TTC549 (cell line): ENCODE measurements around the gene RPH3AL.

Source experiments
- FAIRE-seq: peaks from 2 replicates; lab custom pipeline; 2012; peaks lifted over from hg19 to GRCh38; lab: Jason Lieb, UNC

RPH3AL gene

DNA sequence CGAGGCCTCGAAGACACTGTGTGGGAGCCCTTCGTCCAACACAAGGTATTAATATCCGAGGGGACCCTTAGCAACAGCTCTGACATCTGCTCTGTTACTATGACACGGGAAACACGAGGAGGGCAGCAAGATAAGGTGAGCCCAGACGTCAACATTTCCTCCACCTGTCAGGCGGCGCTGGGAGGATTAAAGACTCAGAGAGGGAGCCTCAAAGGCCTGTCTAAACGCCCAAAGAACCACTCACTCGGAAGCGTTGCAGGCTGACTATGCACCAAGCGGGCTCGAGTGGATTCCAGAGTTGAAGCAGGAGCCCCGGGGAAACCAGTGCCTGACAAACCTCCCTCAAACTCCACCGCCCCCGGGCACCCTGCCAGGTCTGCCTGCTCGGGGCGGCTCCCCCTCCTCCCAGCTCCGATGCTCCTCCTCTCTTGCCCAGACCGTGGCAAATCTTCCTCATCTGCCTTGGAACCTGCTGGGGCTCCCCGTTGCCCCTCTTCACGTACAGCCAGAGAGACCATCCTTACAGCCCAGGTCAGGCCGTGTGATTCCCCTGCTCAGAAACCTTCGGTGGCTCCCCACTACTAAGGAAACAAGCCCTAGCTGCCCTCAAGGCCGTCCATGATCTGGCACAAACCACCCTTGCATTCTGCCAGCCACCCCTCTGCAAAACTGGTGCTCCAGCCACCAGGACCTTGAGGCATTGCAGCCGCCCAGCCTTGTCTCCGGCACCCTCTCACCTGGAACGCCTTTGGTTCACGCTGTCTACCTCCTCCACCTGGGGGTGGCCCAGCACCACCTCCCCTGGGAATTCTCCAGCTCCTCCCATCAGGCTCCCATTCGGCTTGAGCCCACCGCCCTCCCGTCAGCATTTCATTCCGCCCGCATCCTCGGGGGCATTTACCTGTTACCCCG is 16.2 kb downstream of the RPH3AL start:
- FAIRE-seq, result no peak

DNA sequence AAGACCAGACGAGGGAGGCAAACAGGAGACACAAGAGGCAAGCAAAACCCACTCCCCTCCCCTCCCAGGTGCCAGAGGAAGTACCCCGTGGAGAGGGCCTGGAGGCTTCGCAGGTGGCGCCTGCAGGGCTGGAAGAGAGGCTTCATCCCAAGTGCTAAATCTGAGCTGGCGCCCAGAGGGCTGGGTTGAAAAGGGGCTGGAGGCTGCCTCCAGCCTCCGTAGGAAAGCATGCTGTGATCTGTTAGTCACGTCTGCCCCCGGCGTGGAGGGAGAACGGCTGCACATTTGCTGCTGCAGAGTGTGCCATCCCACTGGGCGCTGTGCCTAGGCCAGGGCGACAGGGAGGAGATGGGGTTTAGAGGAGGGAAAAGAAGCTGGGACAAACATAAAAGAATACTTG is 16.9 kb downstream of the RPH3AL start:
- FAIRE-seq, result no peak

DNA sequence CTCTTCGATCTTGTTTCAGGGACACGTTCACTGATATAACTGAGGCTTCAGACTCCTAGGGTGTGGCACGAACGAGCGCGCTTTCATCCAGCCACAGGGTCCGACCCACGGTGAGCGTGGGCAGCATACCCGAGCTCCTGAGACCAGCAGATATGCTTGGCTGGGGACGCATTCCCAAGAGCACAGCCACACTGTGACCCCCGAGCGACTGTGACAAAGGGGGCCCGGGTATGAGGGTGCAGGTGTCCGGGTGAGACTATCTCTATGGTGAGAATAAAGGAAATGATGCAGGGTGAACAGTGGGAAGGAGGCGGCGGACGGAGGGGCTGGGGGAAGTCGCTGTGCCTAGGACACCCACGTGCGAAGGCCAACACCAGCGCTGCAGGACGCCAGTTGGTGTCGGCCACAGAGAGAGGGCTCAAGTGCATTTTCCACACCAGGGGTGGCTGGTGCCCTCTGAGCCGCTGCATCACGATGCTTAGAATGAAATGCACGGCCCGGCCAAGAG is 17.6 kb downstream of the RPH3AL start:
- no peak for FAIRE-seq

DNA sequence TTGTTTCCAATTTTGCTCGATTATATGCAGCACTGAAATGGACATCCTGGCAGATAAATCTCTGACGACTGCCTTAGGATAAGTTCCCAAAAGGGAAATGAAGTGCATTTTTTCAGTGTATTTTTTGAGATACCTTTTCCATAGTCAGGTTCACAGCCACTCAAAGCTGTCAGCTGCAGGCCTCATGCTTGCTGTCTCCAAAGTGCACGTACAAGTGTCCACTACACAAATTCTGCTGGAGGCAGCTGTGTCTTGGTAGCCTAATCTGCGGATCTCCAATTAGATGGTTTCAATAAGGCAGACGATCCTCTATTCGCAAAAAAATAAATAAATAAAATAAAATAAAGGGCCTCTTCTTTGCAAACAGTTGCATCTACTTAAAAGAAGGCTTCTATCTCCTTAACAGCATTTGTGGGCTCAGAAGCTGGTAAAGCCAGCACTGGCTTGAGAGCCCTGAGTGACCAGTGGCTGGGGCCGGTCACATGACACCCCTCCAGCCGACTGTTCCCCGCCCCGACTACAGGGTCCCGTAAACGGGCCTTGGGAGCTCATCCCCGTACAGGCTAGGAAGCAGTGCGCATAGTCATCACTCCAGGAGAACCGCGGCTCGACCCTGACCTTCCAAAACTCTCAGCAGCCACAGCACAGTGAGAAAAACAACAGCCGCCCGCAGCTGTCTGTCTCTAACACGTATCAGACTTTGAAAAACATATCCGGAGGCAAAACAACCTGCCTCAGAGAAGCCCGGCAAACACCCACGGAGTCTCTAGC is 18.8 kb downstream of the RPH3AL start:
- no peak for FAIRE-seq

DNA sequence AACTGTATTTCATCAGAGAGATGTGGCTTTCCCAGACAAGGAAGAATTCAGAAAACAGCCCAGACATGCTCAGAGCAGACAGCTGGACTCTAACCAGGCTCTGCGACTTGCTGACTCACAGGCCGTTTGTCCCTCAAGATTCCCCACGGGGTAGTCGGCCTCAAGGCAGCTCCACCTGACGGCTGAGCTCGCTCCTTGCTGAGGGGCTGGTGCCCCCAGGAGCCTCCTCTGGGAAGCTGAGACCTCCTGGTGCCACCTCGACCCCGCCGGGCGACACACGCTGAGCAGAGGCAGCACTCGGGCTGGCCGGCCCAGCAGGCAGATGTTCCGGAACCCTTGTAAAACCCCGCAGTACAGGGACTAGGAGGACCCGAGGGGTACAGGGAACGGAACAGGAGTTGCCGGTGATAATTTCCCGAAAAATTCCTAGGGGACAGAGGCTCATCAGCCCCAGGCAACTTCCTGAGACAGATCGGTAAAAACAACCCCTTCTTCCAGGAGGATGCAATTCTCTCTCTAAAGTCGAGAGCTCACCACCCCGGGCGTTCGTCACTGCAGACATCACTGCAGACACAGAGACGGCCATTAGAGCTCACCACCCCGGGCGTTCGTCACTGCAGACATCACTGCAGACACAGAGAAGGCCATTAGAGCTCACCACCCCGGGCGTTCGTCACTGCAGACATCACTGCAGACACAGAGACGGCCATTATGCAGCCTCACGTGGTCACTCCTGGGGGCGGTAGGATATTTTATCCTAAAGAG is 19.9 kb downstream of the RPH3AL start:
- FAIRE-seq, result no peak

DNA sequence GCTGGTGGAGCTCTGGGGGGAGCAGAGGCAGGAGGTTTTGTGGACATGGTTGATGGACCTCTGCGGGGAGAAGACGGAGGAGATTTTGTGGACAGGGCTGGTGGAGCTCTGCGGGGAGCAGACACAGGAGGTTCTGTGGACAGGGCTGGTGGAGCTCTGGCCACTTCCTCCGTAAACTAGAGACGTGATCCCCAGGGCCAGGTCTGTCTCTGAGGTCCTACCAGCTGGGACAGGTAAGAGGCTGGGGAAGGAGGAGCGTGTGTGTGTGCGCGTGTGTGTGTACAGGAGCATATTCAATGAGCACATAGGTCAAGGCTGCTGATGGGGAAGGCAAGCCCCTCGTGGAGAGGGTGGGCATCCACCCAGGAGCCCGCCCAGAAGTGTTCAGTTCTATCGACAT is 20.6 kb downstream of the RPH3AL start:
- FAIRE-seq, result no peak

DNA sequence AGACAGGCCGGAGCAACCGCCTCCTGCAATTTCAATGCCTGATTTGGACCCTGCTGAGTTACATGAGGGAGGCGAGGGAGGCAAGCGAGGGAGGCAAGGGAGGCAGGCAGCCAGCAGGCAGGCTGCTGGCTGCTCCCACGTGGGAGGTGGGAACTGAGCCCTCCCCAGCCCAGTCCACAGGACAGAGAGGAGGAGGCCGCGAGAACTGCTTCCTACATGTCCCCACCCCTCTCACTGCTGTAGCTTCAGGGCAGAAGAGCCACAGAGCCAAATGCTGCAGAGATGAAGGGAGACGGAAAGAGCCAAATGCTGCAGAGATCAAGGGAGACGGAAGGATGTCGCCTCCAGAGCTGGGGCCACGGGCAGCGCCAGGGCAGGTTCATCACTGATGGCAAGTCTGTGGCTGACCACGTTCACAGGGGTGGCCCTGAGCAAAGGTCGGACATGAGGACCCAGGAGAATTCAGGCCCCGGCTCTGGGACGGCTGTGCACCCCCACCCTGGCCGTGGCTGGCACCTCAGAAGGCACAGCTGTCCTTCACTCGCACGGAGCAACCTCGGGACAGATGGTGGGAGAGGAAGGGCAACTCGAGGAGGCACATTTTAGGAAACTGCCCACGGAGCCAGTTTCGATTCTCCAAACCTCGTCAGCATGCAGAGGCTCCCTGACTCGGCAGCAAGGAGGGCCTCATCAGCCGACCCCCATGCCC is 21.5 kb downstream of the RPH3AL start:
- FAIRE-seq, result no peak

DNA sequence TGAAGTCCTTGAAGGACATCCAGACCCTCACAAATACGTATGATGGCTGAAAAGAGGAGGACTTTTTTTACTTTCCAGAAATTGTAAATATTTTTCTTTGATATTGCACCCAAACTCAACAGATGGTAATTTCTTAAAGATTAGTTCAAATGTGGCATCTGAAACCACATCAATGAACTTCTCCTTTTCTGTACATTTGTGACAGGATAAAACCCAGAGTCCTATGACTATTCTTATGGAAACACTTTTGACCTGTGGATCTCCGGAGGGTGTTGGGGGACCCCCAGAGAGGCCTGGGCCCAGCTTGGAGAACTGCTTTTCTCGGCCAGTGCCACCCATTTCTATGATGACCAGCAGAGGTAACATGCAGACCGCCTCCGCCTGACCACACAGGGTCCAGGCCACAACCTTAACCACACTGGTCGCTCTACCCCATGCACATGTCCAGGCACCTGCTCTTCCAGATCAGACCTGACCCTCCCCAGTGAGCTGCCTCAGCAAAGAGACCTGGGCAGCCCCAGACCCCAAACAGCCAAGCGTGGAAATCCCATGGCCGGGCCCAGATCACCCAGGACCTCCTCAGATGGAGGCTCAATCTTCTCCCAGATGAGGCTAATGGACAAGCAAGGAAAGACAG is 22.7 kb downstream of the RPH3AL start:
- FAIRE-seq, result no peak

DNA sequence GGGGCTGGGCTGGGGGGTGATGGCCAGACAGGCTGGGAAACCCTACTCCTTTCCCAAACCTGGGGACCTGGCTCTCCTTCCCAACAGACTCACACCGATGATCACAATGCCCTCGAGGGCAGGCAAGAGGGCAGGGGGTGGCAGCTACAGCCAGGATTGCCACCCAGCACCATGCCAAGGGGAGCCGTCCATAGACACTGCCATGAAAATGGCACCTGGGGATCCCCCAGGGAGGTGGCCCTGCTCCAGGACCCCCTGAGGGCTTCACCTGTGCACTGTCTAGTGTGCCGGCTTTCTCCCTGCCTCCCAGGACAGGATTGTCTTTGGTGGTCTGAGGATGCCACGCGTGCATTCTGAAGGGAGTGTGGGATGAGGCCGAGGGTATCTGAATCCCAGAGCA is 24.6 kb downstream of the RPH3AL start:
- FAIRE-seq, result no peak

DNA sequence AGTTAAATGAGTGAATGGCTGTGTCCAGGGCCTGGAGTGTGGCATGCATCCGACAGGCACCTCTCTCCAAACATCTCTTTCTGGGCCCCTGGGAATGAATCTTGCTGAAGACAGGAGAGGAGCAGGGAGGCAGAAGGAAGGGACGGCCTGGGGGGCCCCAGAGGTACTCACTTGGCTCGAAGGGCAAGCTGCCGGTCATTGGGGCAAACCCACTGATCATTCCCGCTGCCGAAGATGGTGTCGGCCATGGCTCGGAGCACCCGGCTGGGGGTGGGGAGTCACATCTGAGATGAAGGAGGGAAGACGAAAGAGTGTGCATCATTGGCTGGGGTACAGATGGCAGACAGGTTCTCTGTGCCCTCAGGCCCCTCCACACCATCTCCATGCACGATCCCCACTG is 25.3 kb downstream of the RPH3AL start:
- no peak for FAIRE-seq

DNA sequence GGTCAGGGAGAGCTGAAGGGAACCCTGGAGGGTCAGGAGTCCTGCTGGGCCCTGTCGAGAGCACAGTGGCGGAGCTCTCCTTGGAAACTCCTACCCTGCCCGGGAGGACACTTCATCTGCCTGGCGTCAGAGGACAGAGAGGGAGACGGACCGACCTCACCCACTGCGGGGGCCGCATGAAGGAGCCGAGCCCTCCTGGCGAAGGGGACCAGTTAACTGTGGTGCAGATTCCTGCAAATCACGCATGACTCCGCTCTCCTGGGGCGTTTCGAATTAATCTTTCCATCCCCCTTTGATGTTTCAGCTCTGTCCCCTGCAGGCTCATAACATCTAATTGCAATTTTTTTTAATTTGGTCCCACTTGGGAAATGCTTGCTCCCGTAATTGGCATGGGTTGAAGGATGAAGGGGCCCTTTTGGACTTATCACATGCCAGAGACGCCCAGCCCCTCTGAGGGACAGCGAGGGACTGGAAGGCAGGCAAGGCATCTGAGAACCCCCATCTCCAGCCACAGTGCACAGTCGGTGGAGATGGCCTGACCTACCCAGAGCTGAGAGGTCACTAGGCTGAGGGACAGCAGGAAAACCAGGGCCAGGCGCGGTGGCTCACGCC is 26.5 kb downstream of the RPH3AL start:
- FAIRE-seq, result no peak

DNA sequence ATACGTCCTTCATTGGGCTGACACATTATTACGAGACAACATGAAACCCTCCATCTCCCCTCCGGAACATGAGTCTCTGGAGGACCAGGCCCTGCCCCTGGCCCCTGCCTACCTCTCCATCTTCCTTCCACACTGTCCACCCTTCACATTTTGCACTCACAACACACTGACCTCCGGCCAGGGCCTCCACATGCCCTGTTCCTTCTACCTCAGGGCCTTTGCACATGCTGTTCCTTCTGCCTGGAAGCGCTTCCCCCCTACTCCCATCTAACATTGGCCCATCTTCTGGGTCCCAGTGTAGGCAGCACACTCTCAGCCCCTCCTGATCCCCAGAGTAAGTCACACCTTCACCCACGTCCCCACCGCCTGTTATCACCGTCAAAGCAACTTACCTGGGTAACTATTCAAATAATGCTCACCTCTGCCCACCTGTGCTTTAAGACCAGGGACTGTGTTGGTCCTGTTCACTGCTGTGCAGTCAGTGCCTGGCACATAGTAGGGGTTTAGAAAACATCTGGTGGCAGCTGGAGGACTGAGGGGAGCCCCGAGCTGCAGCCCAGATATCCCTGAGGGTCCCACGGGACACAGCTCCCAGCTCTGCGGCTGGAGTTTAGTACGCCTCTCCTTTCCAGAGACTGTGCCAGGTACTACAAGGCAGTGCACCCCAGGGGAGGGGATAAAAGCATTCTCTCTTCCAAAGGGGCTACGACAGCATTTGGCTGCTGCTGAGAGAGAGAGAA is 27.2 kb downstream of the RPH3AL start:
- no peak for FAIRE-seq

DNA sequence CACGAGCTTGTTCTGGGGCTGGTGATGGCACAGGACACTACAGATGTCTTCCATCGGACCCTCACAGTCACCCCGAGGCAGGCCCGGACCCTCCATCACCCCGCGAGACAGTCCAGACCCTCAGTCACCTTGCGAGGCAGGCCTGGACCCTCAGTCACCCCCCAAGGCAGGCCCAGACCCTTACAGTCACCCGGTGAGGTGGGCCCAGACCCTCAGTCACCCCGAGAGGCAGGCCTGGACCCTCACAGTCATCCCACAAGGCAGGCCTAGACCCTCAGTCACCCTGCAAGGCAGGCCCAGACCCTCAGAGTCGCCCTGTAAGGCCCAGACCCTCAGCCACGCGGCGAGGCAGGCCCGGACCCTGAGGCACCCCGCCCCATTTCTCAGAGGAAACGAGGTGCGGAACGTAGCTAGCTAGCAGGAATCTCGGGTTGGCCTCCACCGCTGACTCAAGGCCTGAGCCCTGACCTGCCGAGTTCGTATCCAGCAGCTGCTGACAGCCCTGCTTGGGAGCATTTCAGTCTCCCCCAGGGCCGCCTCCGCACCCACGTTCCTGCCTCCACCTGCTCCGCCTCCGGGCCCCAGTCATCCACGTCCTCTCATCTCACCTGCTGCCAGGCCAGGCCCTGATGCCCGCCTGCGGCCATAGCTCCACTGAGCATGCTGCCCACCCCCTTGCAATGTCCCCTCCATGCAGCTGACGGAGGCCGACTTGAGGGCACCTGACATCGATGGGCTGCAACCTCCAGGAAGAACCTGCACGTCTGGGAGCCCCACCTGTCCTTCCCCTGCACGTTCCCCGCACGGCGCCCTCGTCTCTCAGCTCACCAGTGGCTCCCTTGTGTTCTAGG is 28.7 kb downstream of the RPH3AL start:
- no peak for FAIRE-seq

DNA sequence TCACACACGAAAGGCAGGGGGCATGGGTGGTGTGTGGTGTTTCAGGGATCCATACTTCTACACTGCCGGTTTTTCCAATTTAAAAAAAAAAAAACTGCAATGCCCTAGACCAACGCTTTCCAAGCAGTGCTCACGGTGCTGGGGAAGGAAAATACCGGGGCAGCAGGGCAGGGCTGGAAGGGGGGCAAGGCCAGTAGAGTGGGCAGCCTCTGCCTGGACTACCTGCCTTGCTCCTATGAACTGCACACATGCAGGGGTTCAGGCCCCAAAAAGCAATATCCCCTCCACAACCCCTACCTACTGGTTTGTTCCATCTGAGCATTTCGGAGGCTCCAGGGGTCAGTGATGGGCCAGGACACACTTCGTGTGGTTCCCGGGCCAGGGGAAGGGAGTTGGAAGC is 29.4 kb downstream of the RPH3AL start:
- FAIRE-seq, result no peak

DNA sequence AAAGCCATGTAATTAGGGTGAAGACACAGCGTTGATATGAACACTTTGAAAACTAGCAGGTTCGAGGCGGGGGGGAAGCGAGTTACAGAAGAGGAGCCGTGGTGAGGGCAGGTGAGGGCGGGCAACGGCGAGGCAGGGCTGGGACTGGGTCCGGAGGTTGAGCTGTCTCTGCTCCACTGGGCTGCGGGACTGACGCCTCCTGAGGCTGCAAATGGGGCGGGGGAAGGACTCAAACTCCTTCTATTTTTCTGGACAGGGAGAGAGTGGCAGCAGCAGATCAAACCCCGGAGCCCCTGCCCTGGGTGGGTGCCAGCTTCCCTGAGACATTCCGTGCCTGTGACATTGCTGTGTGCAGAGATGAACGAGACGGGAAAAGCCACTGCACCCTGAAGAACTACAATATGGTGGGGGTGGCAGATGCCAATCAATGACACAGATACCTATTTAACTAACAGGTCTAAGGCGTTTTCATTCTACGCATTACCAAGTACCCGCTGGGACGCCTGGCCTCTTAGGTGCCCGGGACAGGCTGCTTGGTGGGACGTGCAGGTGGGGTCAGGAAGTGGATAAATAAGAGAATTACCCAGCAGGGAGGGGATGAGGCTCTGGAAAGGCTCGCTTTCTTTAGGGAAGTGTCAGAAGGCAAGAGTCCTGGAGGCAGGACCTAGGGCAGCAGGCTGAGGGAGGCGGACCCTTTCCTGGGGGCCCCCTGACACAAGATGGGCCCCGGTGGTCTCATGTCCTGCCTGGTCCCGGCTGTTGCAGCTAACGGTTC is 30.4 kb downstream of the RPH3AL start:
- no peak for FAIRE-seq

DNA sequence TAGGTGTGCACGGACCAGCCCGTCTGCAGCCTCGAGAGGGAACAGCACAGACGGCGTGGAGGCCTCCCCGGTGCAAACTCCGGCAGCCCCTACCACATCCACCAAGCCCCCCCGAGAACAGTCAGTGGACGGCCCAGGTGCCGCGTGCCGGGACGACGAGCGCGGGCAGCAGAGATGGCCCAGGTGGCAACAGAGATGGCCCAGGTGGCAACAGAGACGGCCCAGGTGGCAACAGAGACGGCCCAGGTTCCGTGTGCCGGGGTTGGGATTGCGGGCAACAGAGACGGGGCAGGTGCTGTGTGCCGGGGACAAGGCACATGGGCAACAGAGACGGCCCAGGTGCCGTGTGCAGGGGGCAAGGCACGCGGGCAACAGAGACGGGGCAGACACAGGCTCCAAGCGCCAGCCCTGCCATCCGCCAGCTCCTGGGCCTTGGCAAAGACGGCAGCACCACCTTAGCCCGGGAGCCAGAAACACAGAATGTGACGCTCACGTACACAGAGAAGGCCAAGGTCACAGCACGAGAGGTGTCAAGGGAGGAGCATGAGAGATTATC is 31.1 kb downstream of the RPH3AL start:
- no peak for FAIRE-seq

DNA sequence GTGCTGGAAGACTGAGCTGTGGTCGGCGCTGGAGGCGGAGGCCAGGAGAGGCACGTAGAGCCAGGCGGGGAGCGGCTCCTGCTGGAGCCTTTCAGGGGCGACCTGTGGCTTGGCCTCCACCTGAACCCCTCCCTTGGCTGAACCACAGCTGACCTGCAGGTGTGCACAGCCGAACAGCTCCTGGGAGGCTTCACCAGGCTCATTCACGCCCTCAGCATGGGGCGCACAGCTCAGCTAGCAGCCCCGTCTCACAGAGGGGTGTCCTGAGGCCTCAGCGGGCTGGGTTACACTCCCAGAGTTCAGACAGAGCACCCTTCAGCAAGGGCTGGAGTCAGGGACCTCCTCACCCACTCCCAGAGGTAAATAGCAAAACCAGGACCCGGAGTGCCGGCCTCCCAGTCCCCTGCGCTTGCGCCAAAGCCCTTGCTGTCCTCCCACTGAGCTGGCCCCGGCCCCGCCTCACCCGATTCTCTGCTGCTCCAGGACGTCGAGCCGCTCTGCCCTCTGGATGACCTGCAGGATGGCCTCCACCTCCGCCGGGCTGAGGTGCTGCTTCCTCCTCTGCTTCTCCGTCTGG is 31.7 kb downstream of the RPH3AL start:
- no peak for FAIRE-seq

DNA sequence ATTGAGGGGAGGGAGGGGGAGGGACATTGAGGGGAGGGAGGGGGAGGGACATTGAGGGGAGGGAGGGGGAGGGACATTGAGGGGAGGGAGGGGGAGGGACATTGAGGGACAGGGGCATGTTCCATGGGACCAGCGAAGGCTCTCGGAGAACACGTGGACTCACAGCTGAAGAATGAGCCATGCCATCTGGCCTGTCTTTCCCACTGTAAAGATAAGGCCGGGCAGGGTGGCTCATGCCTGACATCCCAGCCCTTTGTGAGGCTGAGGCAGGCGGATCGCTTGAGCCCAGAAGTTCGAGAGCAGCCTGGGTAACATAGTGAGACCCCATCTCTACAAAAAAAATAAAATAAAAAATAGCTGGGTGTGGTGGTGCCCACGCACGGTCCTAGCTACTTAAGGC is 32.5 kb downstream of the RPH3AL start:
- FAIRE-seq, result no peak
